Nephron (organoid): Measurements from ENCODE around the gene PTPRCAP.

Experiments used
- H3K27ac Mint-ChIP-seq, 3 experiments: 2 replicates each; pipeline ENCODE4 v1.8.0; 2020; ENCODE audit warnings: mixed read lengths in 3 of 3, mild to moderate bottlenecking in 2 of 3, moderate library complexity in 1 of 3
- H3K27me3 Mint-ChIP-seq: 2 replicates; pipeline ENCODE4 v1.8.0; 2021; ENCODE audit warnings: low read depth, mild to moderate bottlenecking, moderate library complexity, mixed read lengths
- H3K36me3 Mint-ChIP-seq: 2 replicates; pipeline ENCODE4 v1.8.0; 2020; ENCODE audit warnings: low read depth, mixed read lengths
- H3K4me1 Mint-ChIP-seq: 2 replicates; pipeline ENCODE4 v1.8.0; 2020; ENCODE audit warnings: mixed read lengths
- H3K4me3 Mint-ChIP-seq, 3 experiments: 2 replicates each; pipeline ENCODE4 v1.8.0; 2020; ENCODE audit warnings: mild to moderate bottlenecking in 3 of 3, mixed read lengths in 3 of 3, moderate library complexity in 2 of 3
- H3K9me3 Mint-ChIP-seq: 2 replicates; pipeline ENCODE4 v1.8.0; 2020; ENCODE audit warnings: mixed read lengths
- TF ChIP-seq, protein P1 (sequence below), 3 experiments: fragments of 200-600 bp; sonication (generic); IDR thresholded peaks; one replicate each; pipeline ENCODE4 v1.5.0; 2021; ENCODE audit warnings: antibody characterized with exemption in 3 of 3; ENCODE audit not compliant: unreplicated experiment in 3 of 3

Gene PTPRCAP

DNA sequence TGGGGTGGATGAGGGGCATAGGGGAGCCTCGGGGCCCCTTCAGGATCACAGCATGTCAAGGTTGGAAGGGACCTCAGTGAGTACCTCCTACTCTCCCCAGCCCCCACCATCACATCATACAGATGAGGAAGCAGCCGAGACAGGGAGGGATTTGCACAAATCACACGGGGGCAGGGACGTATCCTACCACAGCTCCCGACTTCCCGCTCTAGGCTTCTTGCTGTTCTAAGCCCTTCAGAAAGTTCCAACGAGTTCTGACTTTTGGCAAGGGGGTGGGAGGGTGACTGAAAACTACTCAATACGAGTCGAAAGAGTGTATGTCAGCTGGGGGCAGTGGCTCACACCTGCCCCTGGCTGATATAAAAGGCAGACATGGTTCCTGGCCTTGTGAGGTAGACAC lies 50.4 kb downstream of the PTPRCAP start:
- H3K9me3 Mint-ChIP-seq = no peaks in the 10 kb centered on the region
- no peak overlapping the region for H3K27ac Mint-ChIP-seq
- TF ChIP-seq, protein P1, sequence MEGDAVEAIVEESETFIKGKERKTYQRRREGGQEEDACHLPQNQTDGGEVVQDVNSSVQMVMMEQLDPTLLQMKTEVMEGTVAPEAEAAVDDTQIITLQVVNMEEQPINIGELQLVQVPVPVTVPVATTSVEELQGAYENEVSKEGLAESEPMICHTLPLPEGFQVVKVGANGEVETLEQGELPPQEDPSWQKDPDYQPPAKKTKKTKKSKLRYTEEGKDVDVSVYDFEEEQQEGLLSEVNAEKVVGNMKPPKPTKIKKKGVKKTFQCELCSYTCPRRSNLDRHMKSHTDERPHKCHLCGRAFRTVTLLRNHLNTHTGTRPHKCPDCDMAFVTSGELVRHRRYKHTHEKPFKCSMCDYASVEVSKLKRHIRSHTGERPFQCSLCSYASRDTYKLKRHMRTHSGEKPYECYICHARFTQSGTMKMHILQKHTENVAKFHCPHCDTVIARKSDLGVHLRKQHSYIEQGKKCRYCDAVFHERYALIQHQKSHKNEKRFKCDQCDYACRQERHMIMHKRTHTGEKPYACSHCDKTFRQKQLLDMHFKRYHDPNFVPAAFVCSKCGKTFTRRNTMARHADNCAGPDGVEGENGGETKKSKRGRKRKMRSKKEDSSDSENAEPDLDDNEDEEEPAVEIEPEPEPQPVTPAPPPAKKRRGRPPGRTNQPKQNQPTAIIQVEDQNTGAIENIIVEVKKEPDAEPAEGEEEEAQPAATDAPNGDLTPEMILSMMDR (IDR thresholded peaks at IDR 0.05; ENCODE audit: unreplicated experiment in 3 of 3) = no peak
- H3K4me3 Mint-ChIP-seq = no peak overlapping the region
- no peaks in the 10 kb centered on the region for H3K36me3 Mint-ChIP-seq
- peaks cover 6% of the 10 kb centered on the region for H3K27me3 Mint-ChIP-seq
- H3K4me1 Mint-ChIP-seq = peaks cover 27% of the 10 kb centered on the region
